ENCODE results near the gene GNAQ. TPM values are rescaled to one million over a fixed set of nuclear protein-coding genes. Genes with fewer than 3 reads are reported as not detected.

Gene GNAQ
- total and polyA plus RNA-seq, 2 donors (not counting 1 experiment from before 2014, with no cell fraction given): 0.60 to 1.4 TPM

GRCh38 chr9:78053627-78054026 is 22.0 kb upstream of the GNAQ start:
- no peak overlapping the region for H3K4me2 ChIP-seq (replicated peaks; ENCODE audit: low read depth, low read length, poor library complexity, severe bottlenecking)
- no peaks in the 10 kb centered on the region for H3K79me2 ChIP-seq (ENCODE audit: control insufficient read depth, insufficient read depth, low read length)
- no peak overlapping the region for H3K9ac ChIP-seq (ENCODE audit: low read length)
- peaks cover 0 to 6% (median 0%) of the 10 kb centered on the region in 3 donors for H3K9me3 ChIP-seq (ENCODE audit: control extremely low read depth in 1 of 3, control insufficient read depth in 2 of 3, insufficient read depth in 1 of 3, low read length in 2 of 3)
- H3K36me3 ChIP-seq (replicated peaks in 1 of 2; ENCODE audit: control extremely low read depth in 1 of 2, control insufficient read depth in 1 of 2, extremely low read depth in 1 of 2, insufficient read depth in 2 of 2, low read length in 1 of 2): no peaks in the 10 kb centered on the region
- peaks cover 7% of the 10 kb centered on the region for H3K4me1 Mint-ChIP-seq
- ChIA-PET CTCF (no interaction called here), POLR2A (no interaction called here)
- intact Hi-C loops (cut with micrococcal nuclease): no loop called here
- H3K27me3 Mint-ChIP-seq: peaks cover 30% of the 10 kb centered on the region
- TF ChIP-seq EZH2 (IDR thresholded peaks at IDR 0.05; ENCODE audit: borderline replicate concordance, insufficient read depth, low read depth, low read length, poor library complexity, severe bottlenecking) (no peak), CTCF (IDR thresholded peaks at IDR 0.05) (no peak)
- no peak overlapping the region for H3K4me3 ChIP-seq (ENCODE audit: control extremely low read depth in 1 of 5, extremely low read depth in 1 of 5, insufficient read depth in 1 of 5, low read depth in 2 of 5, low read length in 4 of 5)
- 91% methylated on average over 3 of the region's 3 CpGs for WGBS (ENCODE audit: insufficient coverage)
- ATAC-seq (ENCODE audit: low read depth): no peak
- DNase-seq: no peak
- no peak overlapping the region for H3K27ac Mint-ChIP-seq
- H3K4me1 ChIP-seq (ENCODE audit: control insufficient read depth in 2 of 2, insufficient read depth in 2 of 2, low read length in 2 of 2): peaks cover 5% of the 10 kb centered on the region in 2 donors
- H3K27me3 ChIP-seq (replicated peaks in 1 of 4; ENCODE audit: control extremely low read depth in 1 of 4, control insufficient read depth in 3 of 4, insufficient read depth in 4 of 4, low read length in 3 of 4): no peaks in the 10 kb centered on the region
- no peak overlapping the region for H3K4me3 Mint-ChIP-seq
- H2AFZ ChIP-seq (ENCODE audit: insufficient read depth, low read depth, low read length, poor library complexity, severe bottlenecking): no peak overlapping the region
- peaks cover 2% of the 10 kb centered on the region for H3K9me3 Mint-ChIP-seq (ENCODE audit: insufficient read depth)
- H3K27ac ChIP-seq (ENCODE audit: low read length in 2 of 2): no peak overlapping the region
- no peaks in the 10 kb centered on the region for H4K20me1 ChIP-seq (ENCODE audit: control insufficient read depth, insufficient read depth, low read length, poor library complexity, severe bottlenecking)

- Mint-ChIP-seq H3K27me3 (peaks cover 31% of the 10 kb centered on the region), H3K4me3 (no peak overlapping the region), H3K4me1 (peaks cover 7% of the 10 kb centered on the region), H3K9me3 (ENCODE audit: insufficient read depth) (peaks cover 2% of the 10 kb centered on the region), H3K27ac (no peak overlapping the region)
- no peaks in the 10 kb centered on the region for H3K36me3 ChIP-seq (replicated peaks in 1 of 2; ENCODE audit: control extremely low read depth in 1 of 2, control insufficient read depth in 1 of 2, extremely low read depth in 1 of 2, insufficient read depth in 2 of 2, low read length in 1 of 2)
- intact Hi-C loops (cut with micrococcal nuclease): no loop called here
- H3K79me2 ChIP-seq (ENCODE audit: control insufficient read depth, insufficient read depth, low read length): no peaks in the 10 kb centered on the region
- no peak for ATAC-seq (ENCODE audit: low read depth)
- no peaks in the 10 kb centered on the region for H4K20me1 ChIP-seq (ENCODE audit: control insufficient read depth, insufficient read depth, low read length, poor library complexity, severe bottlenecking)
- DNase-seq: no peak
- peaks cover 5% of the 10 kb centered on the region in 2 donors for H3K4me1 ChIP-seq (ENCODE audit: control insufficient read depth in 2 of 2, insufficient read depth in 2 of 2, low read length in 2 of 2)
- no peak overlapping the region for H3K4me3 ChIP-seq (ENCODE audit: control extremely low read depth in 1 of 5, extremely low read depth in 1 of 5, insufficient read depth in 1 of 5, low read depth in 2 of 5, low read length in 4 of 5)
- POLR2A ChIA-PET: no interaction called here
- no peak overlapping the region for H3K4me2 ChIP-seq (replicated peaks; ENCODE audit: low read depth, low read length, poor library complexity, severe bottlenecking)
- CTCF ChIA-PET: no interaction called here
- H3K9me3 ChIP-seq (ENCODE audit: control extremely low read depth in 1 of 3, control insufficient read depth in 2 of 3, insufficient read depth in 1 of 3, low read length in 2 of 3): peaks cover 0 to 6% (median 0%) of the 10 kb centered on the region in 3 donors
- TF ChIP-seq CTCF (IDR thresholded peaks at IDR 0.05) (no peak), EZH2 (IDR thresholded peaks at IDR 0.05; ENCODE audit: borderline replicate concordance, insufficient read depth, low read depth, low read length, poor library complexity, severe bottlenecking) (no peak)
- H3K9ac ChIP-seq (ENCODE audit: low read length): no peak overlapping the region
- H3K27ac ChIP-seq (ENCODE audit: low read length in 2 of 2): no peak overlapping the region
- no peak overlapping the region for H2AFZ ChIP-seq (ENCODE audit: insufficient read depth, low read depth, low read length, poor library complexity, severe bottlenecking)
- no peaks in the 10 kb centered on the region for H3K27me3 ChIP-seq (replicated peaks in 1 of 4; ENCODE audit: control extremely low read depth in 1 of 4, control insufficient read depth in 3 of 4, insufficient read depth in 4 of 4, low read length in 3 of 4)
These were observed 18.8 kb upstream of the GNAQ start for GRCh38 chr9:78050421-78050820.

All from B cell (primary cell).